H1 (cell line): ENCODE data around the gene CLRN2. TPM values are rescaled to one million over a fixed set of nuclear protein-coding genes. Genes with fewer than 3 reads are reported as not detected.

Source experiments
- CTBP2 ChIP-seq: IDR thresholded peaks from 2 replicates; pipeline ENCODE4 v1.7.0; 2011; ENCODE audit warnings: borderline replicate concordance, mild to moderate bottlenecking, moderate library complexity, mixed read lengths, low read length; ENCODE audit not compliant: insufficient read depth, insufficient read length
- polyA plus RNA-seq, 7 experiments: library from polyadenylated mRNA; depleted of rRNA in 3 of 7; stranded (reverse) in 5 of 7; unstranded in 2 of 7; fragments of >200 nt in 5 of 7; fragments of 200-250 nt in 2 of 7; gene quantifications; 1 replicate in 5 of 7; 2 replicates in 1 of 7; 4 replicates in 1 of 7; pipeline versions ENCODE4 v1.2.1 to v1.2.3, GENCODE V29; 2011 to 2013; ENCODE audit warnings: missing spikeins in 2 of 7, mixed read lengths in 2 of 7
- total RNA-seq: library from RNA; stranded (reverse); fragmentation: NEBNext Ultra II Directional; extraction: Animal tissue kit (Norgen Biotek cat#: 25700); gene quantifications from 2 replicates; pipeline ENCODE4 v1.2.1, GENCODE V29; 2021
- TF ChIP-seq, protein P1 (sequence below): IDR thresholded peaks from 2 replicates; pipeline ENCODE4 v1.6.1; 2011; ENCODE audit warnings: low read depth, mild to moderate bottlenecking, low read length; ENCODE audit not compliant: insufficient read depth
- TF ChIP-seq, protein P2 (sequence below): IDR thresholded peaks from 2 replicates; pipeline ENCODE4 v1.6.1; 2012; ENCODE audit warnings: inconsistent platforms
- TF ChIP-seq, protein P3 (sequence below): IDR thresholded peaks from 2 replicates; pipeline ENCODE4 v1.6.1; 2011; ENCODE audit warnings: low read length, improper control_type of control experiment

The CLRN2 gene
- total and polyA plus RNA-seq, 2 of the 8 experiments (the other 6 are each of a cell fraction or from before 2014, with no cell fraction given) = not detected

DNA sequence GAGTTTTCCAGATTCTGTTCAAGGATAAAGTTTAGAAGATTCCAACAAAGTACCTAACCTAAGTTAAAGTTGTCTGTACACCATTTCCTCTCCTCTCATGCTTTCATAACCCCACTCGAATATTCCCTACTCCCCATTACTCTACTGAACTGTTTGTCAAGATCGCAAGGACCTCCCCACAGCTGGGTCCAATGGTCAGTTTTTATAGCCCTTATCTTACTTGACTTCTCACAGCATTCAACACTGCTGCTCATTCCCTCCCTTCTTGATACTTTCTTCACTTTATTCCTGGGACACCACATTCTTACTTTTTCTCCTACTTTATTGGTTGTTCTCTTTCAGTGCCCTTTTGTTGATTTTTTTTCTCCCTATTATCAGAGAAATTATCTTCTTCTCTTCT lies 34.0 kb upstream of the CLRN2 start (continued):
- TF ChIP-seq, protein P1, sequence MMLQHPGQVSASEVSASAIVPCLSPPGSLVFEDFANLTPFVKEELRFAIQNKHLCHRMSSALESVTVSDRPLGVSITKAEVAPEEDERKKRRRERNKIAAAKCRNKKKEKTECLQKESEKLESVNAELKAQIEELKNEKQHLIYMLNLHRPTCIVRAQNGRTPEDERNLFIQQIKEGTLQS = no peak
- no peak for TF ChIP-seq CTBP2
- TF ChIP-seq, protein P2, sequence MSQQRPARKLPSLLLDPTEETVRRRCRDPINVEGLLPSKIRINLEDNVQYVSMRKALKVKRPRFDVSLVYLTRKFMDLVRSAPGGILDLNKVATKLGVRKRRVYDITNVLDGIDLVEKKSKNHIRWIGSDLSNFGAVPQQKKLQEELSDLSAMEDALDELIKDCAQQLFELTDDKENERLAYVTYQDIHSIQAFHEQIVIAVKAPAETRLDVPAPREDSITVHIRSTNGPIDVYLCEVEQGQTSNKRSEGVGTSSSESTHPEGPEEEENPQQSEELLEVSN = no peak
- TF ChIP-seq, protein P3, sequence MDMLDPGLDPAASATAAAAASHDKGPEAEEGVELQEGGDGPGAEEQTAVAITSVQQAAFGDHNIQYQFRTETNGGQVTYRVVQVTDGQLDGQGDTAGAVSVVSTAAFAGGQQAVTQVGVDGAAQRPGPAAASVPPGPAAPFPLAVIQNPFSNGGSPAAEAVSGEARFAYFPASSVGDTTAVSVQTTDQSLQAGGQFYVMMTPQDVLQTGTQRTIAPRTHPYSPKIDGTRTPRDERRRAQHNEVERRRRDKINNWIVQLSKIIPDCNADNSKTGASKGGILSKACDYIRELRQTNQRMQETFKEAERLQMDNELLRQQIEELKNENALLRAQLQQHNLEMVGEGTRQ = no peak
